ENCODE results near the gene TSPAN31. TPM values are rescaled to one million over a fixed set of nuclear protein-coding genes. Genes with fewer than 3 reads are reported as not detected.

TSPAN31 gene
- total and polyA plus RNA-seq, 9 of the 15 experiments (the other 6 are each of a cell fraction or from before 2014, with no cell fraction given) = 11.3 to 26.4 (median 14.3) TPM

DNA sequence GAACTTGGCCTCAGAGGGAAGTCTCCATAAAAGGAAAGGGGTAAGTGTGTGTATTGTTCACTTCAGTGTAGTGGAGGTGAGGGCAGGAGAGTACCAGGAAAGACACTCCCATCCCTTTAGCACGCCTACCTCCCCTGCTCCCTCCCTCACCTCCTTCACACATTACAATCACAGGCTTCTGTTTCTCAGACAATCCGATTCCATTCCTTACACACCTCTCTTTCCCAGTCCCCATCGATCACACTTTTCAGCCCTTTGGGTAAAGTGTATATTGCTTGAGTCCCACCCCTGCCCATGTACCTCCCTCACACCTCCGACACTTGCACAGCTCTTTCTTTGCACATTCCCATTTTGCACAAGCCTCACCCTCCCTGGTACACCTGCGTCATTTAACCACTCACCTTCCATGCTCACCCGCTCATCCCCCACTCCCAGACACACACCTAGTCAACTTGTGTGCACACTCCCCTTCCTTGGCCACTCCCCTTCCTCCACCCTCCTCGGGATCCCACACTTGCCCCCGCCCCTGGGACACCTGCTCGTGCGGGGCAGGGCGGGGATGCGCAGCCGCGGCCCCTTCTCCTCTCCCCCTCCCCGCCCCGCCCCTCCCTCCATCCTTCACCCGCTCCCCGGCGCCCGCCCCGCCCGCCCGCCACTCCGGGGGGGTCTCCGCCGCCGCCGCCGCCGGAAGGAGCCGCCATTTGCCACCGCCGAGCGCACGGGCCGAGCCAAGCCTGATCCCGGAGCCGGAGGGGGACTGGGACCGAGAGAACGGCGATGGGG, 9.8 kb downstream of the TSPAN31 start, which contains the start of gene MARCHF9 (continued):
- TF ChIP-seq, protein P1, sequence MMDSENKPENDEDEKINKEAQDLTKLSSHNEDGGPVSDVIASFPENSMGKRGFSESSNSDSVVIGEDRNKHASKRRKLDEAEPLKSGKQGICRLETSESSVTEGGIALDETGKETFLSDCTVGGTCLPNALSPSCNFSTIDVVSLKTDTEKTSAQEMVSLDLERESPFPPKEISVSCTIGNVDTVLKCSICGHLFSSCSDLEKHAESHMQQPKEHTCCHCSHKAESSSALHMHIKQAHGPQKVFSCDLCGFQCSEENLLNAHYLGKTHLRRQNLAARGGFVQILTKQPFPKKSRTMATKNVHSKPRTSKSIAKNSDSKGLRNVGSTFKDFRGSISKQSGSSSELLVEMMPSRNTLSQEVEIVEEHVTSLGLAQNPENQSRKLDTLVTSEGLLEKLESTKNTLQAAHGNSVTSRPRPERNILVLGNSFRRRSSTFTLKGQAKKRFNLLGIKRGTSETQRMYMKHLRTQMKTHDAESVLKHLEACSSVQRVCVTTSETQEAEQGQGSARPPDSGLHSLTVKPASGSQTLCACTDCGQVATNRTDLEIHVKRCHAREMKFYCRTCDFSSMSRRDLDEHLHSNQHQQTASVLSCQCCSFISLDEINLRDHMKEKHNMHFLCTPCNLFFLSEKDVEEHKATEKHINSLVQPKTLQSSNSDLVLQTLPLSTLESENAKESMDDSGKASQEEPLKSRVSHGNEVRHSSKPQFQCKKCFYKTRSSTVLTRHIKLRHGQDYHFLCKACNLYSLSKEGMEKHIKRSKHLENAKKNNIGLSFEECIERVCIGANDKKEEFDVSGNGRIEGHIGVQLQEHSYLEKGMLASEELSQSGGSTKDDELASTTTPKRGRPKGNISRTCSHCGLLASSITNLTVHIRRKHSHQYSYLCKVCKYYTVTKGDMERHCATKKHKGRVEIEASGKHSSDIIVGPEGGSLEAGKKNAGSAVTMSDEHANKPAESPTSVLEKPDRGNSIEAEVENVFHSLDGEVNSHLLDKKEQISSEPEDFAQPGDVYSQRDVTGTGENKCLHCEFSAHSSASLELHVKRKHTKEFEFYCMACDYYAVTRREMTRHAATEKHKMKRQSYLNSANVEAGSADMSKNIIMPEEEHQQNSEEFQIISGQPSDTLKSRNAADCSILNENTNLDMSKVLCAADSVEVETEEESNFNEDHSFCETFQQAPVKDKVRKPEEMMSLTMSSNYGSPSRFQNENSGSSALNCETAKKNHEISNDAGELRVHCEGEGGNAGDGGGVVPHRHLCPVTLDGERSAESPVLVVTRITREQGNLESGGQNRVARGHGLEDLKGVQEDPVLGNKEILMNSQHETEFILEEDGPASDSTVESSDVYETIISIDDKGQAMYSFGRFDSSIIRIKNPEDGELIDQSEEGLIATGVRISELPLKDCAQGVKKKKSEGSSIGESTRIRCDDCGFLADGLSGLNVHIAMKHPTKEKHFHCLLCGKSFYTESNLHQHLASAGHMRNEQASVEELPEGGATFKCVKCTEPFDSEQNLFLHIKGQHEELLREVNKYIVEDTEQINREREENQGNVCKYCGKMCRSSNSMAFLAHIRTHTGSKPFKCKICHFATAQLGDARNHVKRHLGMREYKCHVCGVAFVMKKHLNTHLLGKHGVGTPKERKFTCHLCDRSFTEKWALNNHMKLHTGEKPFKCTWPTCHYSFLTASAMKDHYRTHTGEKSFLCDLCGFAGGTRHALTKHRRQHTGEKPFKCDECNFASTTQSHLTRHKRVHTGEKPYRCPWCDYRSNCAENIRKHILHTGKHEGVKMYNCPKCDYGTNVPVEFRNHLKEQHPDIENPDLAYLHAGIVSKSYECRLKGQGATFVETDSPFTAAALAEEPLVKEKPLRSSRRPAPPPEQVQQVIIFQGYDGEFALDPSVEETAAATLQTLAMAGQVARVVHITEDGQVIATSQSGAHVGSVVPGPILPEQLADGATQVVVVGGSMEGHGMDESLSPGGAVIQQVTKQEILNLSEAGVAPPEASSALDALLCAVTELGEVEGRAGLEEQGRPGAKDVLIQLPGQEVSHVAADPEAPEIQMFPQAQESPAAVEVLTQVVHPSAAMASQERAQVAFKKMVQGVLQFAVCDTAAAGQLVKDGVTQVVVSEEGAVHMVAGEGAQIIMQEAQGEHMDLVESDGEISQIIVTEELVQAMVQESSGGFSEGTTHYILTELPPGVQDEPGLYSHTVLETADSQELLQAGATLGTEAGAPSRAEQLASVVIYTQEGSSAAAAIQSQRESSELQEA (IDR thresholded peaks at IDR 0.05; ENCODE audit: low read depth) = no peak
- no peak for TF ChIP-seq HCFC1 (IDR thresholded peaks at IDR 0.05; ENCODE audit: low read depth, low read length)
- TF ChIP-seq, protein P2, sequence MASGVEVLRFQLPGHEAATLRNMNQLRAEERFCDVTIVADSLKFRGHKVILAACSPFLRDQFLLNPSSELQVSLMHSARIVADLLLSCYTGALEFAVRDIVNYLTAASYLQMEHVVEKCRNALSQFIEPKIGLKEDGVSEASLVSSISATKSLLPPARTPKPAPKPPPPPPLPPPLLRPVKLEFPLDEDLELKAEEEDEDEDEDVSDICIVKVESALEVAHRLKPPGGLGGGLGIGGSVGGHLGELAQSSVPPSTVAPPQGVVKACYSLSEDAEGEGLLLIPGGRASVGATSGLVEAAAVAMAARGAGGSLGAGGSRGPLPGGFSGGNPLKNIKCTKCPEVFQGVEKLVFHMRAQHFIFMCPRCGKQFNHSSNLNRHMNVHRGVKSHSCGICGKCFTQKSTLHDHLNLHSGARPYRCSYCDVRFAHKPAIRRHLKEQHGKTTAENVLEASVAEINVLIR (CRISPR knock-in tag; IDR thresholded peaks at IDR 0.05) = no peak
- peak; percentile 54 for TF ChIP-seq BHLHE40 (IDR thresholded peaks at IDR 0.05; ENCODE audit: low read length)
- TF ChIP-seq NFIC (IDR thresholded peaks at IDR 0.05) = no peak
- TF ChIP-seq KLF13 (tag; IDR thresholded peaks at IDR 0.05; ENCODE audit: borderline replicate concordance, low read depth) = peak; percentile 12; the same call in 1 of the 2 replicates
- TF ChIP-seq SETDB1 (IDR thresholded peaks at IDR 0.05; ENCODE audit: low read length) = no peak
- no peak for TF ChIP-seq ASH1L (IDR thresholded peaks at IDR 0.05; ENCODE audit: borderline replicate concordance, low read depth, partially characterized antibody)
- TF ChIP-seq NCOA1 (IDR thresholded peaks at IDR 0.05; ENCODE audit: low read depth) = 0 out of 2 replicates have a peak, but pooled peaks have one; percentile 27
- TF ChIP-seq TOE1 (IDR thresholded peaks at IDR 0.05; ENCODE audit: borderline replicate concordance) = peak; percentile 43; the same call in 1 of the 2 replicates
- no peak for TF ChIP-seq TOE1 (CRISPR knock-in tag; IDR thresholded peaks at IDR 0.05; ENCODE audit: borderline replicate concordance, low read depth)
- TF ChIP-seq, protein P3, sequence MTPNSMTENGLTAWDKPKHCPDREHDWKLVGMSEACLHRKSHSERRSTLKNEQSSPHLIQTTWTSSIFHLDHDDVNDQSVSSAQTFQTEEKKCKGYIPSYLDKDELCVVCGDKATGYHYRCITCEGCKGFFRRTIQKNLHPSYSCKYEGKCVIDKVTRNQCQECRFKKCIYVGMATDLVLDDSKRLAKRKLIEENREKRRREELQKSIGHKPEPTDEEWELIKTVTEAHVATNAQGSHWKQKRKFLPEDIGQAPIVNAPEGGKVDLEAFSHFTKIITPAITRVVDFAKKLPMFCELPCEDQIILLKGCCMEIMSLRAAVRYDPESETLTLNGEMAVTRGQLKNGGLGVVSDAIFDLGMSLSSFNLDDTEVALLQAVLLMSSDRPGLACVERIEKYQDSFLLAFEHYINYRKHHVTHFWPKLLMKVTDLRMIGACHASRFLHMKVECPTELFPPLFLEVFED (CRISPR knock-in tag; conservative IDR thresholded peaks at IDR 0.05) = peak; percentile 86; the same call in 1 of the 2 replicates
- no peak for TF ChIP-seq ZBTB34 (CRISPR knock-in tag; IDR thresholded peaks at IDR 0.05)
- TF ChIP-seq EHMT2 (IDR thresholded peaks at IDR 0.05) = peak; percentile 60
- TF ChIP-seq IRF2 (CRISPR knock-in tag; IDR thresholded peaks at IDR 0.05) = no peak

All from K562 (cell line).